Heart right ventricle (tissue), 16 donors: ENCODE measurements around the gene ZNF200. TPM values are rescaled to one million over a fixed set of nuclear protein-coding genes. Genes with fewer than 3 reads are reported as not detected.

Experiments used
- ATAC-seq, 8 donors: fragments of 200-7000 bp; cut with Tn5 transposase; one replicate each; pipeline ENCODE4 v1.9.1; 2020; ENCODE audit warnings: mild to moderate bottlenecking in 8 of 8, moderate library complexity in 8 of 8, moderate number of reproducible peaks in 1 of 8
- DNase-seq, 2 donors: peaks; one replicate each; pipeline ENCODE4 v3.0.0-alpha.2; 2020
- H3K27ac ChIP-seq, 10 donors: fragments of 200-600 bp; sonication (generic) in 2 of 10; one replicate each; pipeline versions ENCODE4 v1.5.0 to v1.8.0; 2020 to 2022; ENCODE audit warnings: mild to moderate bottlenecking in 3 of 10
- H3K27me3 ChIP-seq, 7 donors: fragments of 200-600 bp; one replicate each; pipeline ENCODE4 v1.8.0; 2021 to 2022; ENCODE audit warnings: mild to moderate bottlenecking in 2 of 7
- H3K36me3 ChIP-seq, 9 donors: fragments of 200-600 bp; sonication (generic) in 1 of 9; one replicate each; pipeline versions ENCODE4 v1.5.0 to v1.8.0; 2020 to 2022; ENCODE audit warnings: mild to moderate bottlenecking in 2 of 9
- H3K4me1 ChIP-seq, 9 donors: fragments of 200-600 bp; sonication (generic) in 1 of 9; one replicate each; pipeline versions ENCODE4 v1.5.0 to v1.8.0; 2020 to 2022; ENCODE audit warnings: mild to moderate bottlenecking in 4 of 9
- H3K4me3 ChIP-seq, 10 donors: fragments of 200-600 bp; sonication (generic) in 2 of 10; one replicate each; pipeline versions ENCODE4 v1.5.0 to v1.8.0; 2020 to 2022; ENCODE audit warnings: mild to moderate bottlenecking in 7 of 10, moderate library complexity in 2 of 10
- H3K9me3 ChIP-seq, 11 donors: fragments of 200-600 bp in 10 of 11; sonication (generic) in 2 of 11; one replicate each; pipeline versions ENCODE4 v1.5.0 to v1.8.0; 2013 to 2022; ENCODE audit warnings: mild to moderate bottlenecking in 2 of 11, control low read depth in 1 of 11, moderate library complexity in 1 of 11
- CTCF ChIP-seq, 9 donors: fragments of 200-600 bp; sonication (generic) in 2 of 9; IDR thresholded peaks; one replicate each; pipeline versions ENCODE4 v1.5.0 to v1.8.0; 2021 to 2022; ENCODE audit warnings: antibody characterized with exemption in 9 of 9, mild to moderate bottlenecking in 5 of 9, moderate library complexity in 1 of 9
- WGBS, 2 donors: extraction: QIAGEN DNeasy Blood & Tissue Kit; methylation state at CpG; one replicate each; pipeline ENCODE4 v1.1.7; 2013; ENCODE audit warnings: inconsistent platforms in 1 of 2; 5-methylcytosine and 5-hydroxymethylcytosine counted together
- intact Hi-C, 10 donors: fragments of 100-400 bp; cut with DNase I; formaldehyde crosslinking; loops; one replicate each; pipeline versions ENCODE4 v1.11.1 to v1.14.2; 2022
- polyA plus RNA-seq, 2 donors: library from polyadenylated mRNA; stranded (reverse); fragments of 200-250 nt; gene quantifications; one replicate each; pipeline ENCODE4 v1.2.3, GENCODE V29; 2013
- total RNA-seq, 10 donors: library from RNA; stranded (reverse); fragmentation: NEBNext Ultra II Directional in 3 of 10; extraction: Animal tissue kit (Norgen Biotek cat#: 25700) in 3 of 10; gene quantifications; one replicate each; pipeline versions ENCODE4 v1.2.1 to v1.2.4, GENCODE V29; 2021 to 2023
- donor health status: Arrhythmogenic right ventricular cardiomyopathy.
- donor health status: ischemic (EF 13 %, LVEDD 7.1; RV severe dilation, severe dysfunction).
- donor health status: healthy with polysubstance abuse.
- donor health status: DM: no; HTN: yes; CAD: no.
- donor health status: DM: no; HTN: no; CAD: no.
- donor health status: ischemic (EF 25% LVEDD 6.9; RV normal size, moderate dysfunction).
- donor health status: ischemic (EF 25% LVEDD 5.7; RV mildly dilated, moderate dysfunction).
- donor health status: healthy.
- donor health status: DM: yes; HTN: yes; CAD: no.
- donor health status: Ischemic cardiomyopathy.
- donor health status: ischemic (EF 35%, LVEDD 5.7; RV mildly dilated, moderate dysfunction).
- donor health status: nonischemic (EF 11% LVEDD 7.7; RV severe dilation, severe dysfunction).
- donor health status: DM: yes; HTN: yes; CAD: no.
- donor health status: PGD.
- donor health status: ischemic (EF 29% LVEDD 5.4; RV normal size, mild dysfunction).
- donor health status: nonischemic (EF 23%, LVEDD 6.1; RV moderate dilation, normal function).

ZNF200 gene
- total and polyA plus RNA-seq, 12 donors = 2.9 to 8.9 (median 5.9) TPM

- intact Hi-C loops = loop anchor here in 3 of 10 donors (2.0 to 10.0 kb wide), 4 partner anchors 28 to 170 kb away; partner anchors contain the start of genes ZNF174 (in 1 of the 3), ZNF263 (in 1 of the 3) and ZSCAN32 (in 1 of the 3)
- Histone ChIP-seq H3K27me3 (no peaks in the 10 kb centered on the region), H3K36me3 (peaks cover 0 to 42% (median 36%) of the 10 kb centered on the region in 9 donors), H3K9me3 (peaks cover 0 to 45% (median 12%) of the 10 kb centered on the region in 11 donors), H3K27ac (peak overlapping the region; percentile 85 to 99 (median 96)), H3K4me3 (peak overlapping the region; percentile 68 to 95 (median 84)), H3K4me1 (peaks cover 4 to 19% (median 14%) of the 10 kb centered on the region in 9 donors)
- ATAC-seq (no peak), DNase-seq (no peak)
- no peak for TF ChIP-seq CTCF (IDR thresholded peaks at IDR 0.05)
- 3% methylated on average over 18 of the region's 18 CpGs for WGBS, 2 donors
Measured at GRCh38 chr16:3234543-3234856, 458 bp downstream of the ZNF200 start.

- 98 to 100% methylated on average over 10 of the region's 10 CpGs for WGBS, 2 donors
- H3K27ac ChIP-seq = no peak overlapping the region
- no peak for ATAC-seq
- H3K9me3 ChIP-seq = peaks cover 10 to 100% (median 87%) of the 10 kb centered on the region in 11 donors
- H3K27me3 ChIP-seq = no peaks in the 10 kb centered on the region
- TF ChIP-seq CTCF (IDR thresholded peaks at IDR 0.05) = no peak
- no peaks in the 10 kb centered on the region for H3K4me1 ChIP-seq
- H3K36me3 ChIP-seq = peaks cover 0 to 80% (median 70%) of the 10 kb centered on the region in 9 donors
- no peak overlapping the region for H3K4me3 ChIP-seq
- intact Hi-C loops = loop anchor here in 2 of 10 donors (10.0 kb wide), 1 partner anchor 91 kb away; no protein-coding TSS in a partner anchor
- DNase-seq = no peak
Measured at GRCh38 chr16:3223913-3224515, 10.9 kb downstream of the ZNF200 start.

GRCh38 chr16:3220839-3221238 is 14.1 kb downstream of the ZNF200 start:
- no peaks in the 10 kb centered on the region for H3K4me1 ChIP-seq
- intact Hi-C loops = loop anchor here in 2 of 10 donors (10.0 kb wide), 1 partner anchor 94 kb away; no protein-coding TSS in a partner anchor
- H3K27me3 ChIP-seq = no peaks in the 10 kb centered on the region
- H3K27ac ChIP-seq = no peak overlapping the region
- no peak for DNase-seq
- H3K36me3 ChIP-seq = peaks cover 0 to 48% (median 39%) of the 10 kb centered on the region in 9 donors
- 92 to 95% methylated on average over 10 of the region's 10 CpGs for WGBS, 2 donors
- H3K4me3 ChIP-seq = no peak overlapping the region
- H3K9me3 ChIP-seq = peaks cover 10 to 88% (median 55%) of the 10 kb centered on the region in 11 donors
- no peak for ATAC-seq
- TF ChIP-seq CTCF (IDR thresholded peaks at IDR 0.05) = no peak

GRCh38 chr16:3216263-3216640 is 18.7 kb downstream of the ZNF200 start:
- no peak for ATAC-seq
- H3K27ac ChIP-seq = peak overlapping the region in 1 of 10 donors; percentile 69

More at GRCh38 chr16:3216263-3216640, 18.7 kb downstream of the ZNF200 start:
- DNase-seq = no peak
- H3K27me3 ChIP-seq = peaks cover 0 to 7% (median 0%) of the 10 kb centered on the region in 7 donors
- peaks cover 0 to 42% (median 9%) of the 10 kb centered on the region in 11 donors for H3K9me3 ChIP-seq
- peaks cover 0 to 2% (median 0%) of the 10 kb centered on the region in 9 donors for H3K36me3 ChIP-seq
- H3K4me3 ChIP-seq = no peak overlapping the region
- TF ChIP-seq CTCF (IDR thresholded peaks at IDR 0.05) = no peak
- intact Hi-C loops = no loop called here
- 51 to 53% methylated on average over 3 of the region's 3 CpGs for WGBS, 2 donors
- H3K4me1 ChIP-seq = peaks cover 0 to 6% (median 0%) of the 10 kb centered on the region in 9 donors
